ENCODE results near the gene LASP1.
"Not testable (repeated sequence)": the region's sequence is repeated elsewhere in the genome, so short reads cannot be mapped to it uniquely, and the experiment has no call there.

The LASP1 gene

DNA sequence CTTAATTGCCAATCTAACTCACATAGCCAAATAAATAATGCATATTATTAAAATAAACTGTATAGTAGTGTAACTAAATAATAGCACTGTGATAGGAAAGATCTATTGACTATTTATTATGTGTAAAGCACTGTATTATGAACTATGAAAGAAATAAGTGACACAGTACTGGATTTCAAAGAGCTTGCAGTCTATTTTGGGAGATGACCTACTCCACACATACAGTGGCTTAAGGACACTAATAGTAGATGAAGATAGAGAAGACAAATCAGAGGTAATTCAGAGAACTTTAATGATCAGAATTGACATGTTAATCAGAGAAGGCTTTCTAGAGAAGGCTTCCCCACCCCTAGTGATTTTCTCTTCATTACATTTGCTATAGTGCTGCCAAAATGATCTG is 70.1 kb downstream of the LASP1 start:
- no peaks in the 10 kb centered on the region for H3K36me3 ChIP-seq
- peaks cover 26% of the 10 kb centered on the region for H3K27me3 ChIP-seq
- H3K9me3 ChIP-seq = no peaks in the 10 kb centered on the region
- H3K27ac ChIP-seq = no peak overlapping the region
- no peaks in the 10 kb centered on the region for H3K4me1 ChIP-seq (ENCODE audit: control insufficient read depth in 1 of 2, insufficient read depth in 1 of 2, low read depth in 1 of 2, low read length in 1 of 2)
- TF ChIP-seq, protein P1, sequence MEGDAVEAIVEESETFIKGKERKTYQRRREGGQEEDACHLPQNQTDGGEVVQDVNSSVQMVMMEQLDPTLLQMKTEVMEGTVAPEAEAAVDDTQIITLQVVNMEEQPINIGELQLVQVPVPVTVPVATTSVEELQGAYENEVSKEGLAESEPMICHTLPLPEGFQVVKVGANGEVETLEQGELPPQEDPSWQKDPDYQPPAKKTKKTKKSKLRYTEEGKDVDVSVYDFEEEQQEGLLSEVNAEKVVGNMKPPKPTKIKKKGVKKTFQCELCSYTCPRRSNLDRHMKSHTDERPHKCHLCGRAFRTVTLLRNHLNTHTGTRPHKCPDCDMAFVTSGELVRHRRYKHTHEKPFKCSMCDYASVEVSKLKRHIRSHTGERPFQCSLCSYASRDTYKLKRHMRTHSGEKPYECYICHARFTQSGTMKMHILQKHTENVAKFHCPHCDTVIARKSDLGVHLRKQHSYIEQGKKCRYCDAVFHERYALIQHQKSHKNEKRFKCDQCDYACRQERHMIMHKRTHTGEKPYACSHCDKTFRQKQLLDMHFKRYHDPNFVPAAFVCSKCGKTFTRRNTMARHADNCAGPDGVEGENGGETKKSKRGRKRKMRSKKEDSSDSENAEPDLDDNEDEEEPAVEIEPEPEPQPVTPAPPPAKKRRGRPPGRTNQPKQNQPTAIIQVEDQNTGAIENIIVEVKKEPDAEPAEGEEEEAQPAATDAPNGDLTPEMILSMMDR (IDR thresholded peaks at IDR 0.05) = no peak
- no peak overlapping the region for H3K4me3 ChIP-seq (ENCODE audit: low read depth in 1 of 2, low read length in 1 of 2)

DNA sequence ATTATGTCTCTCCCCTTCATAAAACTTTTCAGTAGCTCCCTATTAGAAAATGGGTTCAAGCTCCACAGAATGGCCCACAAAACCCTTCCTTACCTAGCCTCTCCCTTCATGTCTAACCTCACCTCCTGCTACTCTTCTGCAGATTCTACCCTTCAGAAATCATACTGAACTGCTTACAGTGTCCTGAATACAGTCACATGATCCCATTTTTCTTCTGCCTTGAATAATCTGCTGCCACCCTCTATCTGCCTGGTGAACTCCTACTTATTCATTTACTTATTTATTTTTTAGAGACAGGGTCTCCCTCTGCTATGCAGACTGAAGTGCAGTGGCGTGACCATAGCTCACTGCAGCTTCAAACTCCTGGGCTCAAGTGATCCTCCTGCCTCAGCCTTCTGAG is 70.5 kb downstream of the LASP1 start:
- Histone ChIP-seq H3K9me3 (no peaks in the 10 kb centered on the region), H3K36me3 (no peaks in the 10 kb centered on the region), H3K4me1 (ENCODE audit: control insufficient read depth in 1 of 2, insufficient read depth in 1 of 2, low read depth in 1 of 2, low read length in 1 of 2) (no peaks in the 10 kb centered on the region), H3K27ac (no peak overlapping the region), H3K27me3 (peaks cover 22% of the 10 kb centered on the region), H3K4me3 (ENCODE audit: low read depth in 1 of 2, low read length in 1 of 2) (no peak overlapping the region)
- TF ChIP-seq, protein P1 (IDR thresholded peaks at IDR 0.05) = no peak

DNA sequence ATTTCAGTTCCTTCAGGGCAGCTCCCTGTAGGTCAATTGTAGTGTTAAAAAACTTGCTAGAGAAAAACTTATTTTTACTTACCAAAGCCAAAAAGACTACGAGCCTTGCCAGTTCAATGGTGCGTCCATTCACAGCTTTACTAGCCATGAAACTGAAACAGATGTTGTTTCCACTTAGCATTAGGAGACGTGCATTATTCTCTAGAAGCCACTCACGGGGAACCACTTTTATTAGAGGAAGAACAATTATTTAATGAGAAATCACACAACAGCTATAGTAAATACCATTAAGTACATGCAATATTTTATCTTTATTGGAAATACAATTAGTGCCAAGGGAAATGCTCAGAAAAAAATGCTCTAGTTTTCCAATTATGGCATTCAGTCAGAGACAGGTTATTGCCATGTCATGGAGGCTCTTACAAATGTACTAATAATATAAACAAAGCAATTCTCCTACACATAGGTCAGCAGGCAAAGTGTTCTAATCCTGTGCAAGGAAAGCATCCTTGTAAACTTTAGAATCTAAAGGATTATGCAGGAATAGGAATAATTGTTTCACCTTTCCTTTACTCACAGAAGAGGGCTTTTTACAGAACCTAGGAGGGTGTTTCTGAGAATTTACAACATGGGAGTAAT is 73.0 kb downstream of the LASP1 start:
- H3K4me3 ChIP-seq (ENCODE audit: low read depth in 1 of 2, low read length in 1 of 2) = no peak overlapping the region
- H3K27ac ChIP-seq = no peak overlapping the region
- H3K4me1 ChIP-seq (ENCODE audit: control insufficient read depth in 1 of 2, insufficient read depth in 1 of 2, low read depth in 1 of 2, low read length in 1 of 2) = no peaks in the 10 kb centered on the region
- H3K36me3 ChIP-seq = no peaks in the 10 kb centered on the region
- no peaks in the 10 kb centered on the region for H3K9me3 ChIP-seq
- no peaks in the 10 kb centered on the region for H3K27me3 ChIP-seq
- TF ChIP-seq, protein P1 (IDR thresholded peaks at IDR 0.05) = no peak

DNA sequence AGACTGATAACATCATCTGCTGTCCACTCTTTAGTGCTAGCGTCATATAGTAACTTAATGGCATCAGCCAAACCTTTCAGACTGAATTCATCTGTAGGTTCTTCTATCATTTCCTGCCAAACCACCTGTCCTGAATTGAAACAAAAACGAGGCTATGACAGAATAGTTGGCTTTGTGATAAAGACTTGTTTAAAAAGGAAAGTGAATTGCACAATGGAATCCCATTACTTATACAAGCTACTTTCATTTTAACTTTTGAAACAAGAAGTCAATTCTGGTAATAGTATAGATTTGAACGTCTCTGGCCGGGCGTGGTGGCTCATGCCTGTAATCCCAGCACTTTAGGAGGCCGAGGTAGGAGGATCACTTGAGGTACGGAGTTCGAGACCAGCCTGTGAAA is 73.7 kb downstream of the LASP1 start:
- Histone ChIP-seq H3K27ac (no peak overlapping the region), H3K4me1 (ENCODE audit: control insufficient read depth in 1 of 2, insufficient read depth in 1 of 2, low read depth in 1 of 2, low read length in 1 of 2) (no peaks in the 10 kb centered on the region), H3K27me3 (no peaks in the 10 kb centered on the region), H3K4me3 (ENCODE audit: low read depth in 1 of 2, low read length in 1 of 2) (no peak overlapping the region), H3K36me3 (no peaks in the 10 kb centered on the region), H3K9me3 (no peaks in the 10 kb centered on the region)
- TF ChIP-seq, protein P1 (IDR thresholded peaks at IDR 0.05) = no peak

GRCh38 chr17:38947189-38947588 is 77.3 kb downstream of the LASP1 start:
- H3K27ac ChIP-seq = no peak overlapping the region
- no peaks in the 10 kb centered on the region for H3K4me1 ChIP-seq (ENCODE audit: control insufficient read depth in 1 of 2, insufficient read depth in 1 of 2, low read depth in 1 of 2, low read length in 1 of 2)
- H3K4me3 ChIP-seq (ENCODE audit: low read depth in 1 of 2, low read length in 1 of 2) = no peak overlapping the region
- no peaks in the 10 kb centered on the region for H3K9me3 ChIP-seq
- H3K27me3 ChIP-seq = no peaks in the 10 kb centered on the region
- no peaks in the 10 kb centered on the region for H3K36me3 ChIP-seq
- TF ChIP-seq, protein P1 (IDR thresholded peaks at IDR 0.05) = no peak

DNA sequence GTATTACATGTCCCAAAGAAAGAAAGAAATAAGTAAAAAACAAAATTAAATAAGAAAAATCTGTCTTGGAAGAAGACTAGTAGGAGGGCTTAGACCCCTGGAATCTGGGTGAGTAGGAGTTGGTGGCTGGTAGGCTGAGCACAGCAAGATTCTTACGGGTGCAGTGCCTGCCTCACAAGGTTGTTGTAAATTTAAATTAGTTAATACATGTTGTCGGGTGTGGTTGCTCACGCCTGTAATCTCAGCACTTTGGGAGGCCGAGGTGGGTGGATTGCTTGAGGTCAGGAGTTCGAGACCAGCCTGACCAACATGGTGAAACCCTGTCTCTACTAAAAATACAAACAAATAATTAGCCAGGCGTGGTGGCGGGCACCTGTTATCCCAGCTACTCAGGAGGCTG is 83.9 kb downstream of the LASP1 start:
- not testable (repeated sequence) for H3K27ac ChIP-seq; H3K4me1 ChIP-seq (ENCODE audit: control insufficient read depth in 1 of 2, insufficient read depth in 1 of 2, low read depth in 1 of 2, low read length in 1 of 2); H3K27me3 ChIP-seq; H3K36me3 ChIP-seq; H3K9me3 ChIP-seq; H3K4me3 ChIP-seq (ENCODE audit: low read depth in 1 of 2, low read length in 1 of 2)

Measured in neutrophil (primary cell).